B cell (primary cell): ENCODE data around the gene ARHGAP20. TPM values are rescaled to one million over a fixed set of nuclear protein-coding genes. Genes with fewer than 3 reads are reported as not detected.

Experiments used
- ATAC-seq: fragments of 200-7000 bp; cut with Tn5 transposase; one replicate; pipeline ENCODE4 v1.10.0; 2021; ENCODE audit warnings: low read depth, mild to moderate bottlenecking, moderate number of reproducible peaks, moderate library complexity
- CTCF ChIA-PET: fragments of 350-600 bp; sonication (Branson Sonifier 250); formaldehyde crosslinking; loops from one replicate; lab custom pipeline; 2021; ENCODE audit warnings: antibody characterized with exemption, inconsistent platforms; lab: Charles Lee
- POLR2A ChIA-PET: fragments of 350-600 bp; sonication (Branson Sonifier 250); formaldehyde crosslinking; loops from one replicate; lab custom pipeline; 2021; ENCODE audit warnings: antibody characterized with exemption; lab: Charles Lee
- DNase-seq: peaks from one replicate; pipeline ENCODE4 v3.0.0; 2013
- H2AFZ ChIP-seq: 2 replicates; pipeline ENCODE4 v1.6.1; 2012; ENCODE audit warnings: mild to moderate bottlenecking, low read depth, low read length; ENCODE audit not compliant: insufficient read depth, poor library complexity, severe bottlenecking
- H3K27ac ChIP-seq, 2 donors: 1 replicate in 1 of 2; 2 replicates in 1 of 2; pipeline ENCODE4 v1.5.1; 2012 to 2013; ENCODE audit warnings: low read length in 2 of 2, mild to moderate bottlenecking in 2 of 2, moderate library complexity in 1 of 2
- H3K27me3 ChIP-seq, 4 experiments: fragments of 200-600 bp in 1 of 4; sonication (generic) in 1 of 4; replicated peaks in 1 of 4; 1 replicate in 2 of 4; 2 replicates in 2 of 4; pipeline versions ENCODE4 v1.6.1 to v1.7.0; 2013 to 2016; ENCODE audit warnings: low read length in 3 of 4, mild to moderate bottlenecking in 2 of 4, mixed read lengths in 1 of 4, moderate library complexity in 1 of 4; ENCODE audit not compliant: insufficient read depth in 4 of 4, control insufficient read depth in 3 of 4; ENCODE audit errors: control extremely low read depth in 1 of 4
- H3K36me3 ChIP-seq, 2 experiments: replicated peaks in 1 of 2; 1 replicate in 1 of 2; 2 replicates in 1 of 2; pipeline versions ENCODE4 v1.6.1 to v1.7.1; 2013; ENCODE audit warnings: low read length in 1 of 2; ENCODE audit not compliant: insufficient read depth in 2 of 2, control insufficient read depth in 1 of 2; ENCODE audit errors: control extremely low read depth in 1 of 2, extremely low read depth in 1 of 2
- H3K4me1 ChIP-seq, 2 donors: fragments of 200-600 bp in 1 of 2; sonication (generic) in 1 of 2; 1 replicate in 1 of 2; 2 replicates in 1 of 2; pipeline versions ENCODE4 v1.5.1 to v1.6.1; 2013 to 2017; ENCODE audit warnings: low read length in 2 of 2; ENCODE audit not compliant: control insufficient read depth in 2 of 2, insufficient read depth in 2 of 2
- H3K4me2 ChIP-seq: replicated peaks from 2 replicates; pipeline ENCODE3; 2012; ENCODE audit warnings: mild to moderate bottlenecking, low read depth, low read length; ENCODE audit not compliant: poor library complexity, severe bottlenecking
- H3K4me3 ChIP-seq, 5 experiments: fragments of 200-600 bp in 1 of 5; sonication (generic) in 1 of 5; 1 replicate in 3 of 5; 2 replicates in 2 of 5; pipeline versions ENCODE4 v1.5.1 to v1.7.0; 2011 to 2016; ENCODE audit warnings: low read length in 4 of 5, mild to moderate bottlenecking in 4 of 5, low read depth in 2 of 5, control low read depth in 1 of 5, moderate library complexity in 1 of 5; ENCODE audit not compliant: insufficient read depth in 1 of 5; ENCODE audit errors: control extremely low read depth in 1 of 5, extremely low read depth in 1 of 5
- H3K79me2 ChIP-seq: fragments of 200-600 bp; sonication (generic); one replicate; pipeline ENCODE4 v1.6.0; 2016; ENCODE audit warnings: low read length; ENCODE audit not compliant: control insufficient read depth, insufficient read depth
- H3K9ac ChIP-seq: fragments of 200-600 bp; sonication (generic); 2 replicates; pipeline ENCODE4 v1.6.1; 2017; ENCODE audit warnings: mild to moderate bottlenecking, low read length, moderate library complexity
- H3K9me3 ChIP-seq, 3 donors: one replicate each; pipeline versions ENCODE4 v1.6.1 to v1.7.1; 2013; ENCODE audit warnings: low read length in 2 of 3; ENCODE audit not compliant: control insufficient read depth in 2 of 3, insufficient read depth in 1 of 3; ENCODE audit errors: control extremely low read depth in 1 of 3
- H4K20me1 ChIP-seq: 2 replicates; pipeline ENCODE4 v1.6.0; 2012; ENCODE audit warnings: mild to moderate bottlenecking, low read length; ENCODE audit not compliant: insufficient read depth, control insufficient read depth, poor library complexity, severe bottlenecking
- H3K27ac Mint-ChIP-seq: one replicate; pipeline ENCODE4 v1.8.0; 2021; ENCODE audit warnings: mixed read lengths
- H3K27me3 Mint-ChIP-seq: one replicate; pipeline ENCODE4 v1.8.0; 2021; ENCODE audit warnings: mixed read lengths
- H3K4me1 Mint-ChIP-seq: one replicate; pipeline ENCODE4 v1.8.0; 2021; ENCODE audit warnings: mixed read lengths
- H3K4me3 Mint-ChIP-seq: one replicate; pipeline ENCODE4 v1.8.0; 2021; ENCODE audit warnings: mixed read lengths
- H3K9me3 Mint-ChIP-seq: one replicate; pipeline ENCODE4 v1.8.0; 2022; ENCODE audit warnings: mixed read lengths; ENCODE audit not compliant: insufficient read depth
- CTCF ChIP-seq: fragments of 200-600 bp; IDR thresholded peaks from one replicate; pipeline ENCODE4 v1.8.0; 2022; ENCODE audit warnings: antibody characterized with exemption, mild to moderate bottlenecking
- EZH2 ChIP-seq: IDR thresholded peaks from 2 replicates; pipeline ENCODE4 v1.6.1; 2012; ENCODE audit warnings: borderline replicate concordance, low read depth, mild to moderate bottlenecking, moderate library complexity, low read length; ENCODE audit not compliant: insufficient read depth, poor library complexity, severe bottlenecking
- WGBS: methylation state at CpG from one replicate; pipeline ENCODE4 v1.1.5; 2013; ENCODE audit warnings: missing lambda C conversion rate; ENCODE audit not compliant: insufficient coverage; 5-methylcytosine and 5-hydroxymethylcytosine counted together
- intact Hi-C: fragments of 100-400 bp; cut with micrococcal nuclease; formaldehyde crosslinking; loops from one replicate; pipeline ENCODE4 v1.10.0; 2022
- polyA plus RNA-seq: library from polyadenylated mRNA; depleted of rRNA; stranded (reverse); fragments of >200 nt; gene quantifications from 2 replicates; pipeline ENCODE4 v1.2.3, GENCODE V29; 2012
- total RNA-seq, 2 donors: library from RNA; stranded (reverse); fragments of 120-200 nt in 1 of 2; gene quantifications; 1 replicate in 1 of 2; 2 replicates in 1 of 2; pipeline versions ENCODE4 v1.2.3 to v1.2.4, GENCODE V29; 2013 to 2022

ARHGAP20 gene
- total and polyA plus RNA-seq, 2 donors (not counting 1 experiment from before 2014, with no cell fraction given), result 0.54 to 0.91 TPM

- H3K9ac ChIP-seq, result no peak overlapping the region
- 83% methylated on average over 3 of the region's 6 CpGs for WGBS
- no peak for ATAC-seq
- CTCF ChIA-PET, result no interaction called here
- no peak for DNase-seq
- H3K36me3 ChIP-seq, result no peaks in the 10 kb centered on the region
- H3K4me3 ChIP-seq, result no peak overlapping the region
- no peak overlapping the region for H2AFZ ChIP-seq
- no peak overlapping the region for H3K4me2 ChIP-seq
- Mint-ChIP-seq H3K4me3 (no peak overlapping the region), H3K27me3 (peaks cover 9% of the 10 kb centered on the region), H3K27ac (no peak overlapping the region), H3K9me3 (peaks cover 20% of the 10 kb centered on the region), H3K4me1 (no peaks in the 10 kb centered on the region)
- peaks cover 0 to 4% (median 2%) of the 10 kb centered on the region in 4 experiments for H3K27me3 ChIP-seq
- H4K20me1 ChIP-seq, result no peaks in the 10 kb centered on the region
- POLR2A ChIA-PET, result no interaction called here
- no peaks in the 10 kb centered on the region for H3K4me1 ChIP-seq
- no peaks in the 10 kb centered on the region for H3K79me2 ChIP-seq
- H3K27ac ChIP-seq, result no peak overlapping the region
- TF ChIP-seq CTCF (no peak), EZH2 (no peak)
- peaks cover 0 to 4% (median 0%) of the 10 kb centered on the region in 3 donors for H3K9me3 ChIP-seq
- intact Hi-C loops, result no loop called here
These were observed 181.1 kb downstream of the ARHGAP20 start for GRCh38 chr11:110530900-110531741.

- H3K27me3 Mint-ChIP-seq, result peaks cover 6% of the 10 kb centered on the region
- Histone ChIP-seq H3K9ac (no peak overlapping the region), H3K27ac (no peak overlapping the region), H2AFZ (no peak overlapping the region), H3K27me3 (peaks cover 0 to 4% (median 2%) of the 10 kb centered on the region in 4 experiments), H3K79me2 (no peaks in the 10 kb centered on the region), H3K4me2 (no peak overlapping the region), H3K4me3 (no peak overlapping the region), H3K4me1 (no peaks in the 10 kb centered on the region), H3K9me3 (peaks cover 0 to 4% (median 0%) of the 10 kb centered on the region in 3 donors), H4K20me1 (no peaks in the 10 kb centered on the region), H3K36me3 (no peaks in the 10 kb centered on the region)
- POLR2A ChIA-PET, result no interaction called here
- H3K4me3 Mint-ChIP-seq, result no peak overlapping the region
- intact Hi-C loops, result no loop called here
- CTCF ChIA-PET, result no interaction called here
- DNase-seq (no peak), ATAC-seq (no peak)
- H3K9me3 Mint-ChIP-seq, result peaks cover 13% of the 10 kb centered on the region
- H3K4me1 Mint-ChIP-seq, result no peaks in the 10 kb centered on the region
- TF ChIP-seq EZH2 (no peak), CTCF (no peak)
- no peak overlapping the region for H3K27ac Mint-ChIP-seq
These were observed 183.2 kb downstream of the ARHGAP20 start for GRCh38 chr11:110529043-110529442.
